GM19455 (cell line): ENCODE measurements around the gene MARF1.
"Not testable (repeated sequence)": the region's sequence is repeated elsewhere in the genome, so short reads cannot be mapped to it uniquely, and the experiment has no call there.

Experiments
- ATAC-seq: cut with Tn5 transposase; IDR thresholded peaks from one replicate; pipeline ENCODE4 v1.9.1; 2021; ENCODE audit not compliant: unreplicated experiment

MARF1 gene

GRCh38 chr16:15643048-15643945 lies at the start of gene MARF1:
TSS of gene MARF1 (minus strand) at chr16:15643154. CDS start at chr16:15639233, 3,921 bp downstream.
- peak; percentile 43 for ATAC-seq

- ATAC-seq: not testable (repeated sequence)
Observed at GRCh38 chr16:15692508-15692907, 49.6 kb upstream of the MARF1 start.

- ATAC-seq: no peak
Observed at GRCh38 chr16:15691046-15691445, 48.1 kb upstream of the MARF1 start.

GRCh38 chr16:15690296-15690695 lies 47.3 kb upstream of the MARF1 start:
- no peak for ATAC-seq

- ATAC-seq: no peak
Observed at GRCh38 chr16:15689290-15689689, 46.3 kb upstream of the MARF1 start.

- ATAC-seq: no peak
Observed at GRCh38 chr16:15686287-15686686, 43.3 kb upstream of the MARF1 start.

- no peak for ATAC-seq
Observed at GRCh38 chr16:15682105-15682570, 39.2 kb upstream of the MARF1 start.

GRCh38 chr16:15677447-15677846 lies 34.5 kb upstream of the MARF1 start:
- no peak for ATAC-seq

- ATAC-seq: no peak
Observed at GRCh38 chr16:15676506-15676905, 33.6 kb upstream of the MARF1 start.

- no peak for ATAC-seq
Observed at GRCh38 chr16:15674571-15674970, 31.6 kb upstream of the MARF1 start.

GRCh38 chr16:15672514-15673167 lies 29.7 kb upstream of the MARF1 start:
- no peak for ATAC-seq

GRCh38 chr16:15672127-15672513 lies 29.2 kb upstream of the MARF1 start:
- ATAC-seq: not testable (repeated sequence)

- no peak for ATAC-seq
Observed at GRCh38 chr16:15671530-15672117, 28.7 kb upstream of the MARF1 start.

- ATAC-seq: no peak
Observed at GRCh38 chr16:15667091-15667742, 24.3 kb upstream of the MARF1 start.

- no peak for ATAC-seq
Observed at GRCh38 chr16:15665107-15665506, 22.2 kb upstream of the MARF1 start.

GRCh38 chr16:15660203-15660601 lies 17.2 kb upstream of the MARF1 start:
- ATAC-seq: no peak

- ATAC-seq: no peak
Observed at GRCh38 chr16:15658556-15658955, 15.6 kb upstream of the MARF1 start.

GRCh38 chr16:15658149-15658548 lies 15.2 kb upstream of the MARF1 start:
- ATAC-seq: no peak

- ATAC-seq: not testable (repeated sequence)
Observed at GRCh38 chr16:15655561-15655960, 12.6 kb upstream of the MARF1 start.

- ATAC-seq: no peak
Observed at GRCh38 chr16:15654591-15654990, 11.6 kb upstream of the MARF1 start.

GRCh38 chr16:15653227-15653626 lies 10.3 kb upstream of the MARF1 start:
- ATAC-seq: no peak
